ENCODE data around the gene SFXN1.
"Not testable (repeated sequence)": the region's sequence is repeated elsewhere in the genome, so short reads cannot be mapped to it uniquely, and the experiment has no call there.

SFXN1 gene

DNA sequence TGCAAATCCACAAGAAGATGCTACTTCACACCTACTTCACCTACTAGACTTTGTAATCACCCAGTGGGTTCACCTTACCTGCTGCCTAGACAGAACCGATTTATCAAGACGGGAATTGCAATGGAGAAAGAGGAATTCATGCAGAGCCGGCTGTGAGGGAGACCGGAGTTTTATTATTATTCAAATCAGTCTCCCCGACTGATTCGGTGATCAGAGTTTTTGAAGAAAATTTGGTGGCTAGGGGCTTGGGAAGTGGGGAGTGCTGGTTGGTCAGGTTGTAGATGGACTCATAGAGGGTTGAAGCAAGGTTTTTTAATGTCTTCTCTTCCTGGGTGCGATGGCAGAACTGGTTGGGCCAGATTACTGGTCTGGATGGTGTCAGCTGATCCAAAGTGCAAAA, 23.4 kb downstream of the SFXN1 start:
- DNase-seq: no peak

DNA sequence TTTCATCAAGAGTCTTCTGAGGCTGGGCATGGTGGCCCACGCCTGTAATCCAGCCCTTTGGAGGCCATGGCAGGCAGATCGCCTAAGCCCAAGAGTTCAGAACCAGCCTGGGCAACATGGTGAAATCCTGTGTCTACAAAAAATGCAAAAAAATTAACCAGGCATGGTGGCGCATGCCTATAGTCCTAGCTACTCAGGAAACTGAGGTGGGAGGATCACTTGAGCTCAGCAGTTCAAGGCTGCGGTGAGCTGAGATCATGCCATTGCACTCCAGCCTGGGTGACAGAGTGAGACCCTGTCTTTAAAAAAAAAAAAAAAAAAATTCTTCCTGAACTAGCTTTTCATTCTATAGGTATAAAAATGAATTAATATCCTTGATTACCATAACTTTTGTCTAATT, 29.3 kb downstream of the SFXN1 start:
- not testable (repeated sequence) for DNase-seq

DNA sequence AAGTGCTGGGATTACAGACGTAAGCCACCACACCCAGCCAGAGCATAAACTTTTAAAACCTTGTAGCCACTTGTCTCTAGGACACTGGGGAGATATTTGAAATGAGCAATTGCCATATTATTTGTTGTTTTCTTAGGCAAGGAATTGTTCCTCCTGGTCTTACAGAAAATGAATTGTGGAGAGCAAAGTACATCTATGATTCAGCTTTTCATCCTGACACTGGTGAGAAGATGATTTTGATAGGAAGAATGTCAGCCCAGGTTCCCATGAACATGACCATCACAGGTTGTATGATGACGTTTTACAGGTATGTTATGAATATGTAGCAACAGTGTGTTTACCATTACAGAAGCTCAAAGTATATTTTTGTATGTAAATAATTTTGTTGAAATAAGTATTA, 30.5 kb downstream of the SFXN1 start:
- DNase-seq: no peak

DNA sequence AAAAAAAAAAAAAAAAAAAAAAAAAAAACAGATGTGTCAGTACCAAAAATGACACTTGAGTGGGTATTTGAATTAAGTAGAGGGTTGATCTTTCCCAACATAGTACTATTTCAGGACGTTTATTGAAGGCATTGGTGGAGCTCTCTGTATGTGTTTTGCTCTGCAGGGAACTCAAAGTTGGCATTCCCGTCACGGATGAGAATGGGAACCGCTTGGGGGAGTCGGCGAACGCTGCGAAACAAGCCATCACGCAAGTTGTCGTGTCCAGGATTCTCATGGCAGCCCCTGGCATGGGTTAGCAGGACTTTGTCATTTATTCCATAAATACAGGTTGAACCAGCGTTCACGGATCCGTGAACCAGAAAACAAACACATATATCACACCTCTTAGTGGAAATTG, 34.9 kb downstream of the SFXN1 start:
- no peak for DNase-seq

DNA sequence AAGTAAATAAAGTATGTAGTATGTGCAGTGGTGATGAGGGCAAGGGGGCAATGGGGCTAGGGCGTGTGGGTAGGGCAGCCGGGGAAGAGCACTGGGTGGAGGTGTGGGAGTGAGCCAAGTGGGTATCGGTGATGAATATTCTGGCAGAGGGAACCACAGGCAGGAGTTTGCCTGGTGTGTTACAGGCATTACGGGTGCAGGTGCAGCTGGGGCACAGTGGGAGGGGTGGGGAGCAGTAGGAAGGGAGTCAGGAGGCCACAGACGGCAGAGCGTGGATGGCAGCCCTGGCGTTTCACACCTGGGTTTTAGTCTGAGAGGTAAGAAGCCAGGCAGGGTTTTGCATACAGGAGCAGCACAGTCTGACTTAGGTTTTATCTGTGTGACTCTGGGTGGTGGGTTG, 35.4 kb downstream of the SFXN1 start:
- no peak for DNase-seq

DNA sequence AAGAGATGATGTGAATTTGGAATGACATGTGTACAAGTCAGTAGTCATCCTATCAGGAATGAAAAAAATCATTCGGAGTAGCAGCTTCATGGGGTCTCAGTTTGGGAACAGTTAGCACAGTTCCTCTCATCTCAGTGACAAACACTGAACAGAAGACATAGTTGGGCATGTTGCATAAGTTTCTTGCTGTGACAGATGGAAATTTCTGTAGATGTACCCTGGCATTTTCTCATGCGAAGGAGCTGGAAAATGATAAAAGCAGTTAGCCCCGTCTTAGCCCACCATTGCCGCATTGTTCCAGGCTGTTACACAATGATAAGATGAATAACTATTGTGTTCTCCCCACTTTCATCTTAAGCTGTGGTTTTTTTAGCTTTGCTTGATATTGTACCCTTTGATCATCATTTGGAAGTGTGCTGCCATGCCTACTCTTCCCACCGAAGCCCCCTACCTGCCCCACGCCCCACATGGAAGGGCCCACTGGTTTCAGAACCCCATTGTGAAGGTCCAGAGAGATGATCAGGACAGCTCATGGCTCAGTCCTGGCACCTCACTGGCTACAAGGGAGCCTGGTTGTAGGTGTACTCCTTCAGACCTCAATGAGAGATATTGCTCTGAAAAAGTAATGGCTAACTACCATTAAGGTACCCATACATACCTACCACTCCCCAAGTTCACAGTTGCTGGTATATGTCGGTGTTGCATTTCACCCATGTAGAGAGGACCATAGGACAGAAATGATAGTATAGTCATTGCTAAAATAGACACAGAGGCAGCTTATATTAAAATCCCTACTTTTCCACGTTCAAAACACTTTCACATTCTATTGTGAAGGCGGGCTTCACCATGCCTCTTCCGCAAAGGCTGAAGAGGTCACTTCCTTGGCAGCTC, 38.8 kb downstream of the SFXN1 start:
- no peak for DNase-seq

DNA sequence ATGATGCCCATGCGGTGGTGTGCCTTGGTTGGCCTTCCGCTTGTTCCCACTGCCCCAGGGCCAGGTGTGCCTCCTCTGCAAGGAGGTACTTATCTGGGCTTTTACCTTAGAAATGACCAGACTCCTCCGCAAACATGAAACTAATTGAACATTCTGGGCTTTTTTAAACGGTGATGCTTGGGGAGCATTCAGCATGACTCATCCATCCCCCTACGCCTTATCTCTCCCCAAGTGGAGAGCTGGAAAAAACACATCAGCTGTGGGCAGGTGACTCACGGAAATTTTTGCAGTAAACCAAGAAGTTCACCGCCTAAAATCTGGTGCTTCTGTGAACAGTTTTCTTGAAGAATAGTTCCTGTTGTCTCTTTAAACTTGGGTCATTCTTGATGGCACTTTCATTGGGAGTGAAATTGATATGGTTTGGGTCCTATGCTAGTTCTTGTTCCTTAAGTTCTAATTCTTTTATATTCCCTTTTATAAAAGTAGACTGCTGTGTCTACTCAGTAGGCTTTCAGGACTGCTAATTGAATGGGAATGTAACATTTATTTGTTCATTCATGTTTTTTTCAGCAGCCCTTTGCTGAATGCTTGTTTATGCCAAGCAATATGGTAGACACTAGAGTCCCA, 39.6 kb downstream of the SFXN1 start:
- no peak for DNase-seq

DNA sequence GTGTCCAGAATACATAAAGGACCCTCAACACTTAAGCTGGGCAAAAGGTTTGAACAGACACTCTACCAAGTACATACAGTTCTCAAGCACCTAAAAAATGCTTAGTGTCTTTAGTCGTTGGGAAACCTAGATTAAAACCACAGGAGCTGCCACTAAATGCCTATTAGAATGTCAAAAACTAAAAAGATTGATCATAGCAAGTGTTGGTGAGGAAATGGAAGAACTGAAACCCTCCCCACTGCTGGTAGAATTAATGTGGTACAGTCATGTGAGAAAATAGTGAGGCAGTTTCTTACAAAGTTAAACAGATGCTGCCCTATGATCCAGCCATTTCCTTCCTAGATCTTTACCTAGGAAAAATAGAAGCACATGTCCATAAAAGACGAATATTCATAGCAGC, 40.6 kb downstream of the SFXN1 start:
- DNase-seq: no peak

DNA sequence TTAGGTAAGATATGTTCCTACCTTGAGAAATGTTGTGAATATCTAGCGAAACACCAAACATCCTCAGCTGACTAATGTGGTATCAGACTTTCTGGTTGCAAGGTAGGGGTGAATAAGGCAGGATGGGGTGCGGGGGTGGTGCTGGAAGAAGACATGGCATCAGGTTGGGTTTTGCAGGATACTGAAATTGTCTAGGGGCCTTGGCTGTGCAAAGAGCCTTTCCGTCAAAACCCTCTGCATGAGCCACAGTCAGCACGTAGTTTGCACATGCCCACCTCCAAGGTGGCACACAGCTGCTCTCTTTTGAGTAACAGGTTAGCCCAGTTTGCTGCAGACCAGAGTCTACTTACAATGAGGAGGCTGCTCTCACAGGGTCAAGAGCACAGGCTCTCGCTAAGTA, 42.0 kb downstream of the SFXN1 start:
- DNase-seq: no peak

DNA sequence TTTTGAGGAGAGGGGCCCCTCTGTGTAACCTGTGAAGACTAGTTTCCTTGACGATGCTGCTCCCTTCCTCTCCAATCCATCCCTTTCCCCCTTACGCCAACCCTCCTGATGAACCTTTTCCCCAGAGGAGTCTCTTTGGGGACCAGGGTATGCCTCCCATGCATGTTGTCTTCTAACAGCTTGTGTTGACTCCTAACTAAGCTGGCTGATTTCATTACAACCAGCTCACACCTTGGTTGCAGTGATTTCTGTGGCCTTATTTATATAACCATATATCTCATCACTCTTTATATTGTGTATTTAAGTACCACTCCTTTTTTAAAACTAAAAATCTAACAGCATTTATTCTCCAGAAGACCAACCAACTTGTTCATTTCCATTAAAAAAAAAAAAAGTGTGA, 42.5 kb downstream of the SFXN1 start:
- DNase-seq: no peak

DNA sequence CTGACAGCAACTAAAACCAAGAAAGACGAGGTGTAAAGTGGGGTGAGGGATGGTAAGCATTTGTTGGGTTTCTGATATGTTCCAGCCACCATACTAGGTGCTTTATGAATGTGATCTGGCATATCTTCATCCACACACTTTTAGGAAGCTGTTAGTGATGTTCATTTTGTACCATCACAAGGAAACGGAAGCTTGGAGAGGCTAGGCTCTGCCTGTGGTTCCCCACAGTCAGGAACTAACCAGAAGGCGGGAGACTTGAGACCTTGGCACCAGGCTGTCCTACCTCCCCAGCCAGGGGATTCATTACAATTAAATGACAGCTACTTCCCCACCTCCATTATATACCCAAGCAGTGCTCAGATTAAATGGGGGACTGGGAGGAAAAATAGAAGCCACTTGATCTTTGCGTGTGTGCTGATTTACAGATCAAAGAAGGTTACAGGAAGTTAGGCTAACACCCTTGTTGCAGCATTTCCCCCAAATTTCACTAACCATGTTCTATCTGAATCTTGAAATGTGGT, 43.0 kb downstream of the SFXN1 start:
- DNase-seq: no peak

DNA sequence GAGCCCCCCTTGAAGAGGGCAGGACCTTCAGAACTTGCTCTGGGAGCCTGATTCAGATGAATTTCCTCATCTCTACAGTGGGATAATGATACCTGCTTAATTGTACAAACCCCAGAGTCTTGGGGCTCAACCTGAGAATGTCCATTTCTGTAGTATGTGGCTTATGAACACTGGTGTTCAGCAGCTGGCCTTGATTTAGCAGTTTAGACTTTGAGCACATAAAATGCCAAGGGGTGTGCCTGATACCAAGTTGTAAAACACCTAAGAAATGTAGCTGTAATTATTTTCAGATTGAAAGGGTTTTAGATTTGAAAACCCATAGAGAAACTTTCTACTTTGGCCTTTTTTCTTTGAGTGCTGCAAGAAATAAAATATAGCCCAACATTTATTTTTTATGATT, 44.9 kb downstream of the SFXN1 start:
- no peak for DNase-seq

DNA sequence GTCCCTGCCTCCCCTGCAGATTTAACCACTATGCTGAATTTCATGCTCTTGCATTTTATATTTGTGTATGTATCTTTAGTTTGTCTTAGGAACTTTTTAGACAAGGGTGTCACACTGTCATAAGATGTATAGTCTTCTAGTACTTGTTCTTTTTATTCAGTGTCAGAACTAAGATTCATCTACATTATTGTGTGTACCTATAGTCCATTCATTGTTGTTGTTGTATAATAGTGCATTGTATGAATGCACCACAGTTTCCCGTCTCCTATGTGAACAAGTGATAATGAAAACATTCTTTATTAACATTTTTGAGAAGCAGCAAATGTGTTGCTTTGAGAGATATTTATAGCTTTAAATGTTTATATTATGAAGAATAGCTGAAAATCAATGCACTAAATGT, 45.9 kb downstream of the SFXN1 start:
- DNase-seq: no peak

DNA sequence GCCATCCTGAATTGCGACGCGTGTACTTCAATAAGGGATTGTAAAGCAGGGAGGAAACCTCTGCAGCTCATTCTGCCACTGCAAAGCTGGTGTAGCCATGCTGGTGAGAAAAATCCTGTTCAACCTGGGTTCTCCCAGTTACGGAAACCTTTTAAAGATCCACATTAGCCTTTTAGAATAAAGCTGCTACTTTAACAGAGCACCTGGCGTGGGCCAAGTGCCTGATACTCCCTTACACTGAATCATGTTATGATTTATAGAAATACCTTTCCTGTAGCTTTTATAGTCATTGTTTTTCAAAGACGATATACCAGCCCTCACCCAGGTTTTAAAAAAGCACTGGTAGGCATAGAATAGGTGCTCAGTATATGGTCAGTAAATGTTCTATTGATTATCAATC, 48.3 kb downstream of the SFXN1 start:
- DNase-seq: no peak

DNA sequence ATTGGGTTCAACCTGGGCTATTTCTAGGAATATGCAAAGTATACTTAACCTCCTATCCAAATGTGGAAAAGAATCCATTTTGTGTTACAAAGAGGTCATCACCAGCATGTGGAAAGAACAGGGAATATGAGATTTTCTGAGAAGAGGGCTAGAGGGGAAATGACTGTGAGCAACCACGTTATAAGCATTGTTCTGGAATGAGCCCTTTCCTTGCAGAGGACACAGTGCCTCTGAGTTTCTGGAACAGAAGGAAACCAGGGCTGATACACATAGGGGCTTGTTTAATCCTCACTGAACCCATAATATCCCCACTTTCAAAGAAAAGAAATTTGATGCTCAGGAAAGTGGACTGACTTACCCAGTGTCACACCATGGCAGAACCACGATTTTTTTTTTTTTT, 53.0 kb downstream of the SFXN1 start:
- no peak for DNase-seq

DNA sequence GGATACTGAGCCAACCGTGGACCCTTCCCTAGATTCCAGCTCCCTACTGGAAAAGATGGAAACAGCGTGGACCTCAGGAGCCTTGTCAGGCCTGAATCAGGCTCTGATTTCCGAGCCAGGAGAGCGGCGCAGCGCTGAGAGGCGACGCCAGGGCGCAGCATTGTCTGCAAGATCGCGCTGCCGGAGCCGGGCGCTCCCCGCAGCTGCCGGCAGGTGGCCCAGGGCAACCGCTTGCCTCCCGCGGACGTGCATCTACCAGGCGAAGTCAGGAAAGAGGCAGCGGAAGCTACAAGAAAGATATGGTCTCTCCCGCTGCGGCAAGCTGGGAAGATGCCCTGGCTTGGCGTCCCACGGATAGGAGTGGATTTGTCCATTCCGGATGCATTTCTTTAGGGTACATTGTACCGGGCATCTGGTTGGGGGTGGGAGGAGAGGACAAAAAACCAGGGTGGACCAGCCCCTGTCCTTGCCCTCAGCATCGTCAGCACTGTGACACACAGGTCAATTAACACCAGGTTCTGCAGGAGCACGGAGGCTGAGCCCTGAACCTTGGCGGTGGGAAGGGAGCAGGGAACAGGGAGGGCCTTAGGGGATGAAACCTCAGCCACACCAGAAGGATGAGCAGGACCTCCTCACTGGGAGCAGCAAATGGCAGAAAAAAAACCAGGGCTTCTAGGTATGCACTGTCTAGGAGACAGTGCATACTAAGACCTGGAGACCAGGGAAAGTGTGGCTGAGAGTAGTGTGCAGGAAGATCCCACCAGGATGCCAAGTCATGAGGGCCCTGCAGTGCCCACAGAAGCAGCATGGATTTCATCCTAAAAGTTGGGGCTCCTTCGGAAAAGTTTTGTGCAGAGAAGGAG, 55.9 kb downstream of the SFXN1 start:
- peak; percentile 87 for DNase-seq

DNA sequence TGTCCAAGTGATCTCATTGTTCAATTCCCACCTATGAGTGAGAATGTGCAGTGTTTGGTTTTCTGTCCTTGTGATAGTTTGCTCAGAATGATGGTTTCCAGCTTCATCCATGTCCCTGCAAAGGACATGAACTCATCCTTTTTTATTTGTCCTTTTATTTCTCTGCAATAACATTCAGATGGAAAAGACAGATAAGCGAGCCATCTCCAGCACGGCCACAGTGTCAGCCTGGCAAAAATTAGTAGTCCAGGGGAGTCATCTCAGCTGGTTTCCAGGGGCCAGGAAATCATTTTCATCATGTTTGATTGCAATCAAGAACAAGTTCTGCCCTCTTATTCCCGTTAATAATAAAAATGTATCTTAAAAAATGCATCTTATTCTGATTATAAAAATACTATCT, 57.0 kb downstream of the SFXN1 start:
- DNase-seq: not testable (repeated sequence)

DNA sequence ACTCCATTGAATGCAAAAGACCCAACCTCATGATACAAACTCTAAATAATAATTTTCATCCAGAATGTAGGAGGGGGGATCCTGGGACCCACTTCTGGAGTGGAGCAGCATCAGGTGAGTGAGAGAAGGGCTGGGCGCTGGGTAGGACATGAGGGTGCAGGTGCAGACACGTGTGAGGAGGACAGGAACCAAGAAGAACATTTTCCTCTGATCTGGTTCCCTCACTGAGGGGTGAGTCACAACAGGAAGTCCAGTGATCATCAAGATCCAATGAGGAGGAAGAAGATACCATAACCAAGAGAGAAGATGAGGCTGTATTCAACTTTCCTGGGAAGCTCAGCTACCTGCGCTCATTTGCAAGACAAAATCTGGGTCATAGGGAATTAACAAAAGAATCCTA, 57.4 kb downstream of the SFXN1 start:
- DNase-seq: no peak

DNA sequence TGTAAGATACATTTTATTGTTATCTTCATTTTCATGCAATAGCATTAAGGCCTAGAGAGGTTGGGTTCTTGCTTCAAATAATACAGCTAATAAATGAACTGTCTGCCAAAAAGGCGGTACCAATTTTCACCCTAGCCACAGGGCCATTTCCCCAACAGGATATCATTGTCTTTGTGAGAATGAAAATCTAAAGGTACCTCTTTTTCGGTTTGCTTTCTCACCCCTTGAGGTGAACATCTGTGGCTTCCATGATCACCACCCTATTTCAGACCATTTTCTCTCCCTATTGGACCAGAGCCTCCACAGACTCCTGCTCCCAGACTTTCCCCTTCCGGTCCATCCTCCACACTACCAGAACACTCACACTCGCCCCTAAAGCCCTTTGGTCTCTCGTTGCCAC, 60.2 kb downstream of the SFXN1 start:
- DNase-seq: no peak

DNA sequence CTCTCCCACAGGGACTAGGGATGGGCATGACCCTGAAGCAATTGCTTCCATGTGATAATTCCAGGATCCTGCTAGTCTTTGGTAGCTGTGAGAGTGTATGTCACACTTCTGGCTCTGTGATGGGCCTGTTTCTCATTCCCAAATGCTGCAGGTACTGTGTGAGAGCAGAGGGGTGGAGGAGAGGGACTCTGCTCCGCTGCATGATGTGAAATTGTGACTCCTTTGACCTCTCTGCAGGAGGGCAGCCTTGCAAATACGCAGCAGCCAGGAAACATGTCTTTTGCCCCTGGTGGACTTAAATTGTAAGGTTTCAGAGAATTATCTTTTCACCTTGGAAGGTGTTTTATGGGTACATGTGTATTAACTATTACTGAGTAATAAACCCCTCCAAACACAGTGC, 61.6 kb downstream of the SFXN1 start:
- DNase-seq: no peak

DNA sequence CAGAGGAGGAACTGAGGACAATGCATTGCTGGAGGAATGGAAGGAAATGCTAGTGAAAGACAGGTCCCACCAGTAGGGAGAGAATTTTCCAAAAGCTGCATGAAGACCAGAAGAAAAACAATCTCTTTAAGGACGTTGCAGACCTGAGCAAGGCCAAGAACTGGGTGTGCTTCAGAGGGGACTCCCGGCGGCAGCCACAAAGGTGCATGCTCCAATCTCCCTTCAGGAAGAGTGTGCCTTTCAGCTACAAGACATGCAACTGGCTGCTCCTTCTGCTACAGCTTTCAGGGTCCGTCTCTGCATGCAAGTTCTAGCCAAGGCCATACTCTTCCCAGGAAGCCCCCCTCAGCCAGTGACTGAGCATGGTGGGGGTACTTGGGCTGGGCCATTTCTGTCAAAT, 62.9 kb downstream of the SFXN1 start:
- DNase-seq: no peak

DNA sequence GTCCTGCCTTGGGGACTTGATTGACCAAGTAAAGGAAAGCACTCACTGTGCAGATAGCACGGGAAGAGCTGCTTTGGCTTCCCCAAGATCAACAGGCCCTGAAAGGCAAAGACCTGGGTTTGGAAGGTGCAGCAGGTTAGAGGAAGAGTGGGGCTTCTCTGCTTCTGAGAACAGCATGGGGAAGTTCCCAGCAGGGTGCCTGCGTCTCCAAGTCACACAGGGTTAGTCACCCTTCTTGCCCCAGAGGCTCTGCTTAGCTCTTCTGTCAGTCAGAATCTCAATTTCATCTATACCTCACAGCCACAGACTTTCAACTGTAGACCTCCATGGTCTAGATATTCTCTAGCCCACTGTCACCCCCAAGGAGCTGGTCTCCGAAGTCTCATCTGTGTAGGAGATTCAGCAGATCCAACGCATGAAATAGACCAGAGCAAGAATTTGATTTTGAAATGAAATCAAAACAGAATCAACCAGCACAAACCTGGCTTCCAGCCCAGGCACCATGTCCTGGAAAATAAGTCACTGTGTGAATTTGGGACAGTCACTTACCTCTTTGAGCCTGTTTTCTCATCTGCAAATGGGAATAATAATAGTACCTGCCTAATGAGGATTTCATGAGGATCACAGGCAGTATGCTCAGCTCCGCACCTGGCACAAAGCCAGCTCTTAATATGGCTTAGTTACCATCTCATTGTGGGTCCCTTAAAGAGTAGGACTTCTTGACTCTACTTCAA, 64.0 kb downstream of the SFXN1 start:
- peak; percentile 48 for DNase-seq

DNA sequence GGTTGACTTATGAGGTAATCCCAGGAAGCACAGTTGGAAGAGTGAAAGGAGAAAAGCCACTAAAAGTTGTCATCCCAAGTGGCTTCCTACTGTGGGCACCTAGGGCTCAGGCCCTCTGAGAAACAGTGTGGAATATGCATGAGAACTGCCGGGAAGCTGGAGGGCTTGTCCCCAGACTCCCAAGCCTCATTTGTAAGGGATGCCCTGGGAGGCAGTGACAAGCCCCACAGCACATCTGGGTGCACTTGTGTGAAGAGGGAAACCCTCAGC, 64.5 kb downstream of the SFXN1 start:
- no peak for DNase-seq

All from RPMI8226 (cell line).